AG10803 (cell line): ENCODE data around the gene ITGA4.

ENCODE experiments used
- DNase-seq: peaks from one replicate; pipeline ENCODE4 v3.0.0; 2010; ENCODE audit warnings: low read depth
- H3K4me3 ChIP-seq: 2 replicates; pipeline ENCODE4 v1.5.1; 2011; ENCODE audit warnings: mild to moderate bottlenecking, low read length, control low read depth
- CTCF ChIP-seq: conservative IDR thresholded peaks from 2 replicates; pipeline ENCODE4 v1.5.1; 2011; ENCODE audit warnings: mild to moderate bottlenecking, low read length, control low read depth, inconsistent platforms

Gene ITGA4

DNA sequence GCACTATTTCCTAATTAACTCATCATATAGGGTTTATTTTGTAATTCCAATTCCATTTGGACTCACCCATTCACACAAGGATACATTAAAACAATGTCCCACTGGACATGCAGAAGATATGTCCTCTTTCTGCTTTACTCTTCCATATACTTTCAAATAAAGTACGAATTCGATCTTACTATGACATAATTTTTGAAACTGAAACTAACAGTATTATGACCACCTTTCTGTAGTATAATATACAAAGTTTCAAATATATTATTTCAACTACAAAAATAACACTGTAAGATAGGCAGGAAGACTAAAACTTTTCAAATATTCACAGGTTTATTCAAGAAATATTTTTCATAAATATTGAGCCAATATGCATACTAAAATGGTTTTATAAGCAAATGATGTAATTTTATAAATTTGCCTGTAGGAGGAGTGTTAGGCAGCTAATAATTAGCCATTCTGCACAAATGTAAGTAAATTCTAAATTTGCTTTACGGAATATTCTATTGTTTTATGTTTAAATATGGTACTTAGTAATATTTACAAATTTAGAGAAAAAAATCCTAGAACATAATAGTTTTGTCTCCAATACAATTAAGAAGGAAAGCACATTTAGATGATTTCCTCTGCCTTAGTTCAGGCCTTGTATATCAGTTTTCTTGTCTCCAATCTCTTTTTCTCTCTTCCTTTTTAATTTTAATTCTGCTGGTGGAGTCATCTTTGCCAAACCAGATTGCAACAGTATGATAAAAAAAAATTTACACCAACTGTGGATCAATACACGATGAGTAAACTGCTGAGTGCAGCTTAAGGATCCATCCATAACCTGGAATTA lies 113.9 kb downstream of the ITGA4 start:
- peak; percentile 49 for TF ChIP-seq CTCF
- DNase-seq, result peak; percentile 17
- no peak overlapping the region for H3K4me3 ChIP-seq

- peak; percentile 73 for TF ChIP-seq CTCF
- peak; percentile 33 for DNase-seq
- no peak overlapping the region for H3K4me3 ChIP-seq
These were observed 116.1 kb downstream of the ITGA4 start for GRCh38 chr2:181573140-181573736.

DNA sequence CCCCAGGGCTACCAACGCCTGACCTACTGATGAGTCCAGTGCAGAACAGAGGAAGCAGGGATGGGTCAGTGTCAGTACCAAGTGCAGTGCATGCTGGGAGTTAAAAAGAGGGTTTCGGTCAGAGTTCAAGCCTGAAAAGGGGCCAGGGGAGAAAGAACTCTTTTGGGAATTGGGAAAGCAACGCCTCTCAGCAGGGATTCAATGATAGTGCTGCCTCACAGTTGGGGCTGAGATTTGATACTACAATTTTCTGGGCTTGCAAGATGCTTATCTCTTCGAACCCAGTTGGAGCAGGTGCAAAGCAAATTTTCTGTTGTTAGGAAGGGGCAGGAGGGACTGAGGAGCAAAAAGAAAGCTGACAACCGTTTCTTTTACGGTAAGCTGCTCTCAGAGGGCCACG lies 117.1 kb downstream of the ITGA4 start:
- no peak overlapping the region for H3K4me3 ChIP-seq
- DNase-seq, result no peak

DNA sequence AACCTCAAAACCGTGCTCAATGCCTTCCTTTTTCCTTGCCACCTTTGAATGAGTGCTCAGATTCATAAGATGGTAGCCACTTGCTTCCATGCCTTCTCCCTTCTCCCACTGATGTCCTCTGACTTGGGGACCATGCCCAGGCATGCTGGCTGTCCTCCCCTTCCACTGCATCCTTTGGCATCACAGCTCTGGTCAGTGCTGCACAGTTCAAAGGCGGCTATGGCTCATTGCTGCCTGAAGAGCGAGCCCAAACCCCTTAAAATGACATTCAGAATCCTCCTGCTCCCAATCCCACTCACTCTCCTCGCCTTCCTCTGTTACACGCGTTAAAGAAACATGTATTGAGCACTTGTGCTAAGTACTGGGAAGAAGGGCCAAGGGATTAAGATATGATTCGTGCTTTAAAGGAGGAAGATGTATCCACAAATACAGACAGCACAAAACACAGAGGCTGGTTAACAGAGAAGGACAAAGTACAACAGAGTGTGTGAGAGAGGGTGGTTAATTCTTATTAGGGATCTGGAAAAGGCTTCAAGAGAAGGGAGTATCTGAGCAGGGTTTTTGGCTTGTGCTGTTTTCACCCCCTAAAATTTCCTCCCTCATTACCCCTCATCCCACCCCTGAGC lies 118.0 kb downstream of the ITGA4 start:
- TF ChIP-seq CTCF, result no peak
- DNase-seq, result no peak
- H3K4me3 ChIP-seq, result no peak overlapping the region

More for the DNA sequence above, 117.1 kb downstream of the ITGA4 start:
- no peak for TF ChIP-seq CTCF

DNA sequence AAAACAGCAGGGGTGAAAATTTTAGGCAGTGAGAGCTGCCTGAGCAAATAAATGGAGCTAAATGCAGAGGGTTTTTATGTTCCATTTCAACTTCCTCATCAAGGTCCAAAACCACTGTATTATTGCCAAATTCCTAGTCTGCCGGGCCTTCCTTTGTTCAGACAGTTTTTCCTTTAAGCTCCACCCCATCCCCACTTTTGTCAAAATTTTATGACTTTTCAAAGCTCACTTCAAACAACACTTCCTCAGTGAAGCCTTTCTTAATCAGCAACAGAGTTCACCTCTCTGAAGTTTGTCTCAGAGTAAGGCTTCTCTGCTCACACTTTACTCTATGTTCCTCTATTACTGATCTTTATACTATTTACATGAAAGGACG lies 118.5 kb downstream of the ITGA4 start:
- TF ChIP-seq CTCF, result no peak
- DNase-seq, result no peak

DNA sequence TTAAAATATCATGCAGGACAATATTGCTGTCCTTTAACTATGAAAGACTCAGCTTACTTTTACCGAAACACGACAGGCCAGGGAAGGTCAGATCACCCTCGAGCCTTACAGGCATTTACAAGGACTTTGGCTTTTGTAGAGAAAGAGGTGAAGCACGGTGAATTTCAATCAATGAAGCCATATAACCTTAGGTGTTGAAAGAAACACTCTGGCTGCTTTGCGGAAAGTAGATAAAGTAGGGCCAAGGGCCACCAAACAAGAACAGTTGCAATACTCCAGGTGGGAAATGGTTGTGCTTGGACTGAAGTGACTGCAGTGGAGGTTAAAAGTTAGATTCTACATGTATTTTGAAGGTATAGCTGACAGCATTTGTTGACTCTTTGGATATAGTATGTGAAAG lies 119.2 kb downstream of the ITGA4 start:
- DNase-seq, result no peak
- H3K4me3 ChIP-seq, result no peak overlapping the region
- no peak for TF ChIP-seq CTCF

More for the DNA sequence above, 118.5 kb downstream of the ITGA4 start:
- H3K4me3 ChIP-seq, result no peak overlapping the region
